OCI-LY7 (cell line): ENCODE results near the gene CNTN5. TPM values are rescaled to one million over a fixed set of nuclear protein-coding genes. Genes with fewer than 3 reads are reported as not detected.

Experiments
- BruUV-seq: library from RNA; stranded (reverse); fragments of 400-500 nt; replicated peaks from 2 replicates; lab custom pipeline; 2021; lab: Mats Ljungman, UMichigan
- CTCF ChIA-PET: fragments of 300-600 bp; sonication (Branson Sonifier 250); formaldehyde crosslinking; loops from one replicate; lab custom pipeline; 2022; ENCODE audit warnings: antibody characterized with exemption; ENCODE audit not compliant: unreplicated experiment; lab: Charles Lee
- POLR2A ChIA-PET: fragments of 300-600 bp; sonication (Branson Sonifier 250); formaldehyde crosslinking; loops from one replicate; lab custom pipeline; 2022; ENCODE audit warnings: antibody characterized with exemption; lab: Charles Lee
- DNase-seq: peaks from one replicate; pipeline ENCODE4 v3.0.0-alpha.2; 2015; ENCODE audit warnings: low spot score
- H2AFZ ChIP-seq: fragments of 200-600 bp; sonication (generic), shearing (Covaris generic); 2 replicates; pipeline ENCODE4 v1.6.1; 2014; ENCODE audit warnings: mild to moderate bottlenecking, antibody characterized with exemption, low read length, moderate library complexity
- H3K27ac ChIP-seq: fragments of 200-600 bp; sonication (generic); 2 replicates; pipeline ENCODE4 v1.5.1; 2014; ENCODE audit warnings: mixed run types, low read depth, mild to moderate bottlenecking, moderate library complexity, low read length, inconsistent platforms; ENCODE audit not compliant: poor library complexity, severe bottlenecking
- H3K36me3 ChIP-seq: fragments of 200-600 bp; sonication (generic); 2 replicates; pipeline ENCODE4 v1.6.1; 2014; ENCODE audit warnings: mild to moderate bottlenecking, antibody characterized with exemption, low read length, moderate library complexity, mixed read lengths; ENCODE audit not compliant: insufficient read depth
- H3K4me1 ChIP-seq: fragments of 200-600 bp; sonication (generic); 2 replicates; pipeline ENCODE4 v1.5.1; 2014; ENCODE audit warnings: mild to moderate bottlenecking, low read length; ENCODE audit not compliant: insufficient read depth, poor library complexity, severe bottlenecking
- H3K4me2 ChIP-seq: fragments of 200-600 bp; sonication (generic); 2 replicates; pipeline ENCODE4 v1.6.1; 2014; ENCODE audit warnings: mild to moderate bottlenecking, low read length
- H3K4me3 ChIP-seq: fragments of 200-600 bp; sonication (generic); 2 replicates; pipeline ENCODE4 v1.5.1; 2014; ENCODE audit warnings: mild to moderate bottlenecking, low read depth, low read length; ENCODE audit not compliant: poor library complexity, severe bottlenecking
- H3K79me2 ChIP-seq: fragments of 200-600 bp; sonication (generic); 2 replicates; pipeline ENCODE4 v1.6.1; 2016; ENCODE audit warnings: low read depth, mild to moderate bottlenecking, low read length, moderate library complexity, mixed read lengths; ENCODE audit not compliant: insufficient read depth
- H3K9me2 ChIP-seq: fragments of 200-600 bp; sonication (generic); 2 replicates; pipeline ENCODE4 v1.6.1; 2016; ENCODE audit warnings: mild to moderate bottlenecking, low read length, mixed read lengths; ENCODE audit not compliant: insufficient read depth
- H3K9me3 ChIP-seq: fragments of 200-600 bp; sonication (generic); 2 replicates; pipeline ENCODE4 v1.6.1; 2014; ENCODE audit warnings: mild to moderate bottlenecking, mixed run types, low read length, mixed read lengths
- H4K20me1 ChIP-seq: fragments of 200-600 bp; sonication (generic); 2 replicates; pipeline ENCODE4 v1.6.1; 2014; ENCODE audit warnings: mild to moderate bottlenecking, antibody characterized with exemption, low read length, moderate library complexity, mixed read lengths; ENCODE audit not compliant: insufficient read depth
- CTCF ChIP-seq: fragments of 200-600 bp; sonication (generic); conservative IDR thresholded peaks from 2 replicates; pipeline ENCODE4 v1.5.1; 2014; ENCODE audit warnings: mild to moderate bottlenecking, antibody characterized with exemption, low read length, moderate library complexity, mixed read lengths
- EZH2phosphoT487 ChIP-seq: fragments of 200-600 bp; sonication (generic); IDR thresholded peaks from 2 replicates; pipeline ENCODE4 v1.6.1; 2018; ENCODE audit warnings: low read depth, borderline replicate concordance, mild to moderate bottlenecking, mixed run types, antibody characterized with exemption, low read length, moderate library complexity, mixed read lengths
- intact Hi-C: fragments of 100-400 bp; cut with micrococcal nuclease; formaldehyde crosslinking; loops from one replicate; pipeline ENCODE4 v1.10.0; 2022; ENCODE audit not compliant: unreplicated experiment
- total RNA-seq, 2 experiments: library from RNA; depleted of rRNA in 1 of 2; stranded (reverse); fragments of >200 nt in 1 of 2; shearing (Covaris generic) in 1 of 2; gene quantifications; 2 replicates each; pipeline ENCODE4 v1.2.3, GENCODE V29; 2014 to 2022

The CNTN5 gene
- total RNA-seq, 2 experiments from 2014 or later: not detected

DNA sequence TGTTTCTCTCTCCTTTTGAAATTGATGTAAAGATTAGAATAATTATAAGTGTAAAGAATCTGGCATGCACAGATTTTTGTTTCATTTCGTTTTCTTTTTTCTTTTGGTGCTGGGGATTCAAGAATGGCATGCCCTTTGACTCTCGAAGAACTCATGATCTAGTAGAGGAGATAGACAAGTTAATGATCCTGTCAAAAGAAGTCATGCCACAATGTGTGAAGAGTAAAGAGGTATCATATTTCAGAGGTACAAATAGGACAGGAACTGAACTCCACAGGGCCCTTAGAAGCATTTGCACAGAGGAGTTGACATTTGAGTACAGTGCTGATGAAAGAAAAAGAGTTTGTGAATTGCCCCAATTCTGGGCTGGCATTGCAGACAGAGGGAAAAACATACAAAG, 958.3 kb downstream of the CNTN5 start:
- Histone ChIP-seq H4K20me1 (no peaks in the 10 kb centered on the region), H3K36me3 (no peaks in the 10 kb centered on the region), H2AFZ (no peak overlapping the region), H3K27ac (no peak overlapping the region), H3K4me1 (no peaks in the 10 kb centered on the region), H3K4me2 (no peak overlapping the region), H3K9me2 (no peaks in the 10 kb centered on the region), H3K79me2 (no peaks in the 10 kb centered on the region), H3K4me3 (no peak overlapping the region), H3K9me3 (no peaks in the 10 kb centered on the region)
- no peak for DNase-seq
- ChIA-PET POLR2A (interaction anchor here (0.6 kb wide), 1 partner anchor 11 kb away, joined by 4 read pairs; no protein-coding TSS in a partner anchor), CTCF (no interaction called here)
- intact Hi-C loops: no loop called here
- no TSS peak for BruUV-seq
- TF ChIP-seq EZH2phosphoT487 (no peak), CTCF (no peak)

DNA sequence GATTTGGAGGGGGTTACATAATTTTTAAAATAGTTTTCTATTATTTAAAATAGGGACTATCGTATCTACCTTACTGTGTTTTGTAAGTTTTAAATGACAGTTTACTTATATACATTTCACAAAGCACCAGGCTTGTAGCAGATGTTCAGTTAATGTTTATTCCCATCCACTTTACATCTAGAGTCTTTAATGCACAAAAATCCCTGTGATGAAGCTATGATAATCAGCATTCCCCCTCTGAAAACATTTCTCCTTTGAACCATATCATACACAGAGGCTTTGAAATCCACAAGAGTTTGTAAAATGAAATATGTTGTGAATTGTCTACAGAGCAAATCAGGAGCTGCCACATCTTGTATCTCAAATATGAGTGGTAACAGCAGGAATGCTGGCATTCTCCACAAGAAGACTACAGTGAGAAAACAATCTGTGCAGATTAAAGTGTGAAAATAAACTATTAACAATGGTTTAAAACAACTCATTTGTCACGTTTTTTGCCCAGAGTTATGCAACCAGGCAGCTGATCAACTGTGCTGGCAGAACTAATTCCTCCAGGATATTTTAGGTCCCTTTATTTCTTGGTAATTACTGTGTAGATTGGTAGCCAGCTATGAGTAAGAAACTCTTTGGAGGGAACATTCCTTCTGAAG, 967.2 kb downstream of the CNTN5 start:
- H4K20me1 ChIP-seq: no peaks in the 10 kb centered on the region
- no TSS peak for BruUV-seq
- H3K4me1 ChIP-seq: no peaks in the 10 kb centered on the region
- intact Hi-C loops: no loop called here
- no peaks in the 10 kb centered on the region for H3K9me3 ChIP-seq
- ChIA-PET POLR2A (interaction anchor here (0.9 kb wide), 1 partner anchor 8 kb away, joined by 3 read pairs; no protein-coding TSS in a partner anchor), CTCF (no interaction called here)
- no peak overlapping the region for H3K4me3 ChIP-seq
- DNase-seq: no peak
- H3K36me3 ChIP-seq: no peaks in the 10 kb centered on the region
- no peak overlapping the region for H3K27ac ChIP-seq
- no peaks in the 10 kb centered on the region for H3K9me2 ChIP-seq
- no peaks in the 10 kb centered on the region for H3K79me2 ChIP-seq
- H2AFZ ChIP-seq: no peak overlapping the region
- TF ChIP-seq CTCF (no peak), EZH2phosphoT487 (no peak)
- H3K4me2 ChIP-seq: no peak overlapping the region

- CTCF ChIA-PET: no interaction called here
- BruUV-seq: no TSS peak
- Histone ChIP-seq H4K20me1 (no peaks in the 10 kb centered on the region), H3K4me1 (no peaks in the 10 kb centered on the region), H3K9me3 (no peaks in the 10 kb centered on the region), H3K79me2 (no peaks in the 10 kb centered on the region), H3K27ac (no peak overlapping the region), H3K4me2 (no peak overlapping the region), H3K9me2 (no peaks in the 10 kb centered on the region), H3K36me3 (no peaks in the 10 kb centered on the region), H2AFZ (no peak overlapping the region), H3K4me3 (no peak overlapping the region)
- TF ChIP-seq EZH2phosphoT487 (no peak), CTCF (no peak)
- POLR2A ChIA-PET: interaction anchor here (0.9 kb wide), 1 partner anchor 8 kb away, joined by 3 read pairs; no protein-coding TSS in a partner anchor
- DNase-seq: no peak
- intact Hi-C loops: no loop called here
These were observed 967.7 kb downstream of the CNTN5 start for GRCh38 chr11:99988471-99988837.
